MCF 10A (cell line): ENCODE data around the gene PCNX2. TPM values are rescaled to one million over a fixed set of nuclear protein-coding genes. Genes with fewer than 3 reads are reported as not detected.

ENCODE experiments used
- BruUV-seq: library from RNA; stranded (reverse); fragments of 400-500 nt; replicated peaks from 2 replicates; lab custom pipeline; 2021; lab: Mats Ljungman, UMichigan
- CTCF ChIA-PET: fragments of 300-600 bp; sonication (Branson Sonifier 250); formaldehyde crosslinking; extraction: SDS; loops from one replicate; lab custom pipeline; 2021; ENCODE audit warnings: antibody characterized with exemption, inconsistent platforms; lab: Yijun Ruan, JAX
- POLR2A ChIA-PET: fragments of 300-600, 350-650 bp; sonication (Branson Sonifier 250); formaldehyde crosslinking; extraction: SDS; loops from one replicate; lab custom pipeline; 2020; ENCODE audit warnings: antibody characterized with exemption, inconsistent platforms; lab: Yijun Ruan, JAX
- DNase-seq: peaks from one replicate; pipeline ENCODE4 v3.0.0-alpha.2; 2018; ENCODE audit not compliant: unreplicated experiment
- H3K27ac Mint-ChIP-seq: one replicate; pipeline ENCODE4 v1.8.0; 2022; ENCODE audit warnings: mild to moderate bottlenecking, low read depth, mixed read lengths; ENCODE audit not compliant: unreplicated experiment
- H3K27me3 Mint-ChIP-seq: one replicate; pipeline ENCODE4 v1.8.0; 2022; ENCODE audit warnings: mixed read lengths; ENCODE audit not compliant: insufficient read depth, unreplicated experiment
- H3K36me3 Mint-ChIP-seq: one replicate; pipeline ENCODE4 v1.8.0; 2022; ENCODE audit warnings: mild to moderate bottlenecking, moderate library complexity, mixed read lengths; ENCODE audit not compliant: insufficient read depth, unreplicated experiment
- H3K4me1 Mint-ChIP-seq: one replicate; pipeline ENCODE4 v1.8.0; 2022; ENCODE audit warnings: mixed read lengths; ENCODE audit not compliant: insufficient read depth, unreplicated experiment
- H3K4me3 Mint-ChIP-seq: one replicate; pipeline ENCODE4 v1.8.0; 2022; ENCODE audit warnings: mild to moderate bottlenecking, moderate library complexity, mixed read lengths; ENCODE audit not compliant: unreplicated experiment
- H3K9me3 Mint-ChIP-seq: one replicate; pipeline ENCODE4 v1.8.0; 2022; ENCODE audit warnings: mixed read lengths; ENCODE audit not compliant: unreplicated experiment
- intact Hi-C: fragments of 100-400 bp; cut with micrococcal nuclease; formaldehyde crosslinking; loops from 2 replicates; pipeline ENCODE4 v1.14.1; 2022
- total RNA-seq: library from RNA; stranded (reverse); gene quantifications from 2 replicates; pipeline ENCODE4 v1.2.3, GENCODE V29; 2022
- TF ChIP-seq, protein P1 (sequence below): fragments of 200-600 bp; IDR thresholded peaks from one replicate; pipeline ENCODE4 v1.8.0; 2022; ENCODE audit warnings: antibody characterized with exemption, mild to moderate bottlenecking; ENCODE audit not compliant: unreplicated experiment

The PCNX2 gene
- total RNA-seq, 1 experiment from 2014 or later: 80.5 TPM

DNA sequence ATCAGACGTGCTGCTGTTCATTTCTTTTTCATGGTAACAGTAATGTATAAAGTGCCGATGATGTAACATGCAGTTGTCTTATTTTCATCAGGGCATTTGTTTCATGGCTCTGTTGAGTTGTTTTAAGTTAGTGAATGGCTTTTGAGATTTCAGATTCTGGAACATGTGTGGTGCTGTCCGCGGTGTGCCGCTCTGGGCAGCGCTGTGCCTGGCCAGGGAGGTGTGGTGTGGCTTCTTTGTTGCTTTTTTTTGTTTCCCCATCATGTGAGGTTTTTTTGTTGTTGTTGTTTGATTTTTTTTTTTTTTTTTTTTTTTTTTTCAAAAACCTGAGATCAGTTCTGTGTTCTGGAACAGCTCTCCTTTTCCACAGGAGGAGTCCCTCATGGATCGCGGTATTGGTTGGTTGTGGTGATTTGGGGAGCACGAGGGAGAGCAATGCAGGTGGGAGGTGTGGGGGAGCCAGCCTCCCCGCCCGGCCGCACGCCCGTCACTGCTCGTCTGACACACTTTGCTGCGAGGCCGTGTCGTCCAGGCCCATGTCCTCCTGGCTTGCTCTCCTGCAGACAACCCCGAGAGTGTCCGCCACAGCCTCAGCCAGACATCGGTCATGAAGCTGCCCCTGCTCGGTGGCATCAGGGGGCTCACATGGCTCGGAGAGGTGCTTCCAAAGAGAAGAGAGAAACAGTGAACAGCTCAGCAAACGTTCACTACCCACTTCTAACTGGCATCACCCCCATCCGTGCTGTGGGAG, 311.5 kb downstream of the PCNX2 start:
- H3K4me1 Mint-ChIP-seq: peaks cover 17% of the 10 kb centered on the region
- intact Hi-C loops: no loop called here
- POLR2A ChIA-PET: interaction anchor here (0.6 to 1.5 kb wide), 8 partner anchors 13 to 351 kb away, joined by 3 to 4 read pairs (median 3); no protein-coding TSS in a partner anchor
- H3K27ac Mint-ChIP-seq: no peak overlapping the region
- H3K36me3 Mint-ChIP-seq: peaks cover 56% of the 10 kb centered on the region
- DNase-seq: no peak
- no peak overlapping the region for H3K4me3 Mint-ChIP-seq
- CTCF ChIA-PET: no interaction called here
- no peaks in the 10 kb centered on the region for H3K27me3 Mint-ChIP-seq
- no peaks in the 10 kb centered on the region for H3K9me3 Mint-ChIP-seq
- TF ChIP-seq, protein P1, sequence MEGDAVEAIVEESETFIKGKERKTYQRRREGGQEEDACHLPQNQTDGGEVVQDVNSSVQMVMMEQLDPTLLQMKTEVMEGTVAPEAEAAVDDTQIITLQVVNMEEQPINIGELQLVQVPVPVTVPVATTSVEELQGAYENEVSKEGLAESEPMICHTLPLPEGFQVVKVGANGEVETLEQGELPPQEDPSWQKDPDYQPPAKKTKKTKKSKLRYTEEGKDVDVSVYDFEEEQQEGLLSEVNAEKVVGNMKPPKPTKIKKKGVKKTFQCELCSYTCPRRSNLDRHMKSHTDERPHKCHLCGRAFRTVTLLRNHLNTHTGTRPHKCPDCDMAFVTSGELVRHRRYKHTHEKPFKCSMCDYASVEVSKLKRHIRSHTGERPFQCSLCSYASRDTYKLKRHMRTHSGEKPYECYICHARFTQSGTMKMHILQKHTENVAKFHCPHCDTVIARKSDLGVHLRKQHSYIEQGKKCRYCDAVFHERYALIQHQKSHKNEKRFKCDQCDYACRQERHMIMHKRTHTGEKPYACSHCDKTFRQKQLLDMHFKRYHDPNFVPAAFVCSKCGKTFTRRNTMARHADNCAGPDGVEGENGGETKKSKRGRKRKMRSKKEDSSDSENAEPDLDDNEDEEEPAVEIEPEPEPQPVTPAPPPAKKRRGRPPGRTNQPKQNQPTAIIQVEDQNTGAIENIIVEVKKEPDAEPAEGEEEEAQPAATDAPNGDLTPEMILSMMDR: no peak
- BruUV-seq: no TSS peak

DNA sequence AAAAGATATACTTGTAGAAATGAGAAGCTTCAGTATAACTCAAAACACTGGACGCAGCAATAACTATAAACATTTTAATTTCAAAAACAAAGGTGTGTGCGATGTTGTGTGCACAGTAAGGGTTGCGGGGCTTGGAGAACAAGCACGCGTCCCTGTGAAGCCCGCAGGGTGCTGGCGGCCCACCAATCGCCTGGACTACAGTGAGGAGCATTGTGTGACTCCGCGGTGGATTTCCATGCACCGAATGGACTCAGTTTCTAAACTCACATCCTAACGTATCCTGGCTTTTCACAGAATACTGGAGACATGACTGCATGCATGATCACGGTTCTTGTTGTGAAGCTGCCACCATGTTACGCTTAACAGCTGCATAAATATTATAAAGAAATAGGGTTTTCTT, 312.1 kb downstream of the PCNX2 start:
- Mint-ChIP-seq H3K9me3 (no peaks in the 10 kb centered on the region), H3K27ac (no peak overlapping the region), H3K36me3 (peaks cover 62% of the 10 kb centered on the region), H3K4me1 (peaks cover 13% of the 10 kb centered on the region), H3K4me3 (no peak overlapping the region), H3K27me3 (no peaks in the 10 kb centered on the region)
- TF ChIP-seq, protein P1: no peak
- POLR2A ChIA-PET: interaction anchor here (0.6 to 1.5 kb wide), 6 partner anchors 10 to 350 kb away, joined by 3 to 4 read pairs (median 3); no protein-coding TSS in a partner anchor
- BruUV-seq: no TSS peak
- intact Hi-C loops: no loop called here
- no peak for DNase-seq
- CTCF ChIA-PET: interaction anchor here (0.6 kb wide), 2 partner anchors 330 to 446 kb away, joined by 3 to 6 read pairs; no protein-coding TSS in a partner anchor

DNA sequence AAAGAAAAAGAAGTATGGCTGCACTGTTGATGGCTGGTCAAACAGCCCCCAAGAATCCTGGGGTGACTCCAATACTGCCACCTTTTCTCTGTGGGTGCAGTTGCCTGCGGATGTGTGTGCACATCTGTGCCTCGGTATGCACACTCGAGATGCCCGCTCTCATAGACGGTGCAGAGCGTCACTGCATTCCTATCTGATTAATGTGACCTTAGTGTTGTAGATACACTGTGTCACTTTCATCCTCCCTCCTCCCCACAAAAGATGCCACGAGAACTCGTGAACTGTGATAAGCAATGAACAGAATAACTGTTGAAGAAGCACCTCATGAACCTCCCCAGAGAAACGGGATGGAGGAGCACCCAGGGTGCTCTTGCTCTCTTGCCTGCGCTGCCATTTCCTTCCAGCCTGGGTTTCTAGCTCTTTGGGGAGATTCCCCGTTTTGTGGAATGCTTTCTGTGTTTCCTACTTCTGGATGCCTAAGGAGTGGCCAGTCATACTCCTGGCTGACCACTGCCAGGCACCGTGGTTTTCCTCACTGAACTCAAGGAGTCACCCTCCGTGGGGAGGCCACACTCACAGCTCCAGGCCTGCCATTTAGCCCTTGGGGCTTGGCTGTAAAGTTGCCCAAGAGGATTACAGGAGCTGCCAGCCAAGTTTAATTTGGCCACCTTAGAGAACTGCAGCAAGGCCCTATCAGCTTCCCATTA, 313.1 kb downstream of the PCNX2 start:
- Mint-ChIP-seq H3K27ac (no peak overlapping the region), H3K36me3 (peaks cover 67% of the 10 kb centered on the region), H3K4me1 (peaks cover 4% of the 10 kb centered on the region), H3K27me3 (no peaks in the 10 kb centered on the region), H3K4me3 (no peak overlapping the region), H3K9me3 (no peaks in the 10 kb centered on the region)
- intact Hi-C loops: no loop called here
- no TSS peak for BruUV-seq
- TF ChIP-seq, protein P1: no peak
- POLR2A ChIA-PET: interaction anchor here (1.0 to 2.5 kb wide), 5 partner anchors 9 to 215 kb away, joined by 3 to 10 read pairs (median 4); no protein-coding TSS in a partner anchor
- peak; percentile 74 for DNase-seq
- CTCF ChIA-PET: interaction anchor here (0.6 to 1.8 kb wide), 4 partner anchors 16 to 445 kb away, joined by 3 to 6 read pairs (median 4); no protein-coding TSS in a partner anchor
